ENCODE measurements around the gene SORCS2. TPM values are rescaled to one million over a fixed set of nuclear protein-coding genes. Genes with fewer than 3 reads are reported as not detected.

Gene SORCS2
- total RNA-seq, 1 experiment from 2014 or later: 0.06 TPM

DNA sequence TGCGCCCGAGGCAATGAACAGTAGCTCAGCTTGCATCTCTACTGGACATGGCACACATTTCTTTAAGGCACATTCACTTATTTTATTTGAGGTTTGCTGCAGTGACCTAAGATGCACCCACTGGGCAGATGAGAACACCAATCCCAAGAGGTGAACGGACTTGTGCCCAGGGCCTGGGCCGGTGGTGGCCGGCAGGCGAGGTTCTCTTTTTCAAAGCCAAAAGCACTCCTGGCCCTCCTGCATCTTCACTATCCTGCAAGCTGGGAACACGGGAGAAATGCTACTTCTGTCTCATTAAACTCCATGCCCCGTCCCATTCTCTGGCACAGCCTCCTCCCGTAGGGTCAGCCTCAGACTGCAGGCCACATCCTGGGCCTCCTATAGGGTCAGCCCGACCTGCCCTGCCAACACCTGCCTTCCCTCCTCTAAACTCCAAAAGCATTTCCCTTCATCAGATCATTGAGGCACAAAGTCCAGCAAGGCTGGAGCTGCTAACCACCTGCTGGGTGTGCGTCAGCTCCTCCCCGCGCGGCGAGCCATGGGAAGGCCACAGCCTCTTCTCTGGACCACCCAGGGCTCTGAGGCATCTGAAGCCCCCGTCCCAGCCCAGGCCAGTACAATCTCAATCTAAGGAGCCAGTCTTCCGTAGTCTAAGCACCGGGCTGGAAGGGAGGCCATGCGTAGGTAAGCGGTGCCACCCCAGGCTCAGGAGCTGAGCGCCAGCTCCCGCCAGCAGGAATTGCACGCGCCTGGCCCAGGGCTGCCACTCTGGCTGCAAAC, 581.3 kb downstream of the SORCS2 start:
- peaks cover 31% of the 10 kb centered on the region for H3K36me3 ChIP-seq (ENCODE audit: insufficient read depth, low read length, poor library complexity, severe bottlenecking)

DNA sequence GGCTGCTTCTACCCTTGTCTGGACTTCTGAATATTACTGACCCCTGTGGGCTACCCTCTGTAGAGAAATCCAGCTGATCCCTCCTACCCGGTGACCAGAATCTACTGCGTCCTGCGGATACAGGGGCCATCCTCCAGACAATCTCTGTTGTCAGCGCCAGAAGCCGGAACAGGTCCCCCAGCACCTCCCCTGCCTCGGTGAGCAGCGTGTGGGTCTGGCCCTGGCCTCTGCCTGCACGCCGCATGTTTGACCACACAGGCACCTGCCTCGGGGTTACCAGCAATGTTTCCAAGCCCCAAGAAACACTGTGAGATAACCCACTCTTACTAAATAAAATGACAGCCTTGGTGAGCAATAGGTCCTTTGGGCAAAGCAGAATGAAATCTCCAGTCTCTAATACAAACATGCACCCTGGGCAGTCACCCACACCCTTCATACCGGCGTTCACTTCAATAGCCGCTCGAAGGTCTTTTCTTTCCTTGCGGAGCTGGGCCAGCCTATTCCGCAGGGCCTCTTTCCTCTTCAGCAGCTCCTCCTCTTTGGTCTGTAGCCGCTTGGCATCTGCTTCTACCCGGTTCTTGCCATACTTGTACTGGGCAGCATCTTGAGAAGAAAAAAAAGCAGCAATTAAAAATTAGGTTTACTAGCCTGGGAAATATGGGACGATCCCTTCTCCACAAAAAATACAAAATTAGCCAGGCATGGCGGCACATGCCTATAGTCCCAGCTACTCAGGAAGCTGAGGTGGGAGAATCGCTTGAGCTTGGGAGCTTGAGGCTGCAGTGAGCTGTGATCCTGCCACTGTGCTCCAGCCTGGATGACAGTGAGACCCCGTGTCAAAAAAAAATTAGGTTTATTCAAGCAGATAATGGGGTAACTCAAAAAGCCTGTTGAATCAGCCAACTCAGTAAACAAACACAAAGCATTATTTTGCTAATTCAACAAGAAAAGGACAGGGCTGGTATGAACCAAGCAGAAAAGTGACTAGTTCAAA, 582.3 kb downstream of the SORCS2 start:
- Histone ChIP-seq H3K36me3 (ENCODE audit: insufficient read depth, low read length, poor library complexity, severe bottlenecking) (peaks cover 30% of the 10 kb centered on the region), H3K9me3 (ENCODE audit: low read depth, low read length, poor library complexity, severe bottlenecking) (no peaks in the 10 kb centered on the region), H3K4me3 (ENCODE audit: low read depth, low read length, poor library complexity, severe bottlenecking) (no peak overlapping the region), H3K27ac (ENCODE audit: low read depth, low read length, poor library complexity, severe bottlenecking) (no peak overlapping the region), H3K4me1 (ENCODE audit: insufficient read depth, low read length, poor library complexity, severe bottlenecking) (peaks cover 13% of the 10 kb centered on the region), H3K27me3 (replicated peaks; ENCODE audit: insufficient read depth, low read depth, low read length, poor library complexity) (no peaks in the 10 kb centered on the region)
- POLR2A ChIA-PET (ENCODE audit: low non-redundant PET): no interaction called here
- CTCF ChIA-PET: no interaction called here
- no peak for DNase-seq (ENCODE audit: low spot score)
- intact Hi-C loops (cut with micrococcal nuclease; ENCODE audit: unreplicated experiment): no loop called here
- BruUV-seq (replicated peaks): no TSS peak
- TF ChIP-seq, protein P1, sequence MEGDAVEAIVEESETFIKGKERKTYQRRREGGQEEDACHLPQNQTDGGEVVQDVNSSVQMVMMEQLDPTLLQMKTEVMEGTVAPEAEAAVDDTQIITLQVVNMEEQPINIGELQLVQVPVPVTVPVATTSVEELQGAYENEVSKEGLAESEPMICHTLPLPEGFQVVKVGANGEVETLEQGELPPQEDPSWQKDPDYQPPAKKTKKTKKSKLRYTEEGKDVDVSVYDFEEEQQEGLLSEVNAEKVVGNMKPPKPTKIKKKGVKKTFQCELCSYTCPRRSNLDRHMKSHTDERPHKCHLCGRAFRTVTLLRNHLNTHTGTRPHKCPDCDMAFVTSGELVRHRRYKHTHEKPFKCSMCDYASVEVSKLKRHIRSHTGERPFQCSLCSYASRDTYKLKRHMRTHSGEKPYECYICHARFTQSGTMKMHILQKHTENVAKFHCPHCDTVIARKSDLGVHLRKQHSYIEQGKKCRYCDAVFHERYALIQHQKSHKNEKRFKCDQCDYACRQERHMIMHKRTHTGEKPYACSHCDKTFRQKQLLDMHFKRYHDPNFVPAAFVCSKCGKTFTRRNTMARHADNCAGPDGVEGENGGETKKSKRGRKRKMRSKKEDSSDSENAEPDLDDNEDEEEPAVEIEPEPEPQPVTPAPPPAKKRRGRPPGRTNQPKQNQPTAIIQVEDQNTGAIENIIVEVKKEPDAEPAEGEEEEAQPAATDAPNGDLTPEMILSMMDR (conservative IDR thresholded peaks at IDR 0.05; ENCODE audit: low read depth, low read length): no peak
- TF ChIP-seq EZH2 (IDR thresholded peaks at IDR 0.05; ENCODE audit: borderline replicate concordance, low read depth, low read length, poor library complexity, severe bottlenecking): no peak

More for the DNA sequence above, 581.3 kb downstream of the SORCS2 start:
- BruUV-seq (replicated peaks): no TSS peak
- H3K4me3 ChIP-seq (ENCODE audit: low read depth, low read length, poor library complexity, severe bottlenecking): no peak overlapping the region
- no peak for DNase-seq (ENCODE audit: low spot score)
- no peaks in the 10 kb centered on the region for H3K27me3 ChIP-seq (replicated peaks; ENCODE audit: insufficient read depth, low read depth, low read length, poor library complexity)
- no peak for TF ChIP-seq EZH2 (IDR thresholded peaks at IDR 0.05; ENCODE audit: borderline replicate concordance, low read depth, low read length, poor library complexity, severe bottlenecking)
- TF ChIP-seq, protein P1 (conservative IDR thresholded peaks at IDR 0.05; ENCODE audit: low read depth, low read length): no peak
- H3K9me3 ChIP-seq (ENCODE audit: low read depth, low read length, poor library complexity, severe bottlenecking): no peaks in the 10 kb centered on the region
- ChIA-PET CTCF (no interaction called here), POLR2A (ENCODE audit: low non-redundant PET) (no interaction called here)
- H3K4me1 ChIP-seq (ENCODE audit: insufficient read depth, low read length, poor library complexity, severe bottlenecking): peaks cover 4% of the 10 kb centered on the region
- H3K27ac ChIP-seq (ENCODE audit: low read depth, low read length, poor library complexity, severe bottlenecking): no peak overlapping the region
- intact Hi-C loops (cut with micrococcal nuclease; ENCODE audit: unreplicated experiment): no loop called here

- CTCF ChIA-PET: interaction anchor here (1.5 kb wide), 1 partner anchor 27 kb away, joined by 4 read pairs; no protein-coding TSS in a partner anchor
- Histone ChIP-seq H3K4me3 (ENCODE audit: low read depth, low read length, poor library complexity, severe bottlenecking) (no peak overlapping the region), H3K27ac (ENCODE audit: low read depth, low read length, poor library complexity, severe bottlenecking) (no peak overlapping the region), H3K9me3 (ENCODE audit: low read depth, low read length, poor library complexity, severe bottlenecking) (no peaks in the 10 kb centered on the region), H3K4me1 (ENCODE audit: insufficient read depth, low read length, poor library complexity, severe bottlenecking) (peaks cover 21% of the 10 kb centered on the region), H3K36me3 (ENCODE audit: insufficient read depth, low read length, poor library complexity, severe bottlenecking) (peaks cover 30% of the 10 kb centered on the region), H3K27me3 (replicated peaks; ENCODE audit: insufficient read depth, low read depth, low read length, poor library complexity) (no peaks in the 10 kb centered on the region)
- POLR2A ChIA-PET (ENCODE audit: low non-redundant PET): no interaction called here
- no peak for DNase-seq (ENCODE audit: low spot score)
- TF ChIP-seq, protein P1 (conservative IDR thresholded peaks at IDR 0.05; ENCODE audit: low read depth, low read length): no peak
- no peak for TF ChIP-seq EZH2 (IDR thresholded peaks at IDR 0.05; ENCODE audit: borderline replicate concordance, low read depth, low read length, poor library complexity, severe bottlenecking)
- intact Hi-C loops (cut with micrococcal nuclease; ENCODE audit: unreplicated experiment): no loop called here
- BruUV-seq (replicated peaks): no TSS peak
Measured at GRCh38 chr4:7775396-7775795, 583.1 kb downstream of the SORCS2 start.

All from A673 (cell line).